SK-N-SH treated with all-trans-retinoic acid at 6 μM for 48 hours (cell line): ENCODE data around the gene TAP1.

ENCODE experiments used
- ATAC-seq: fragments of 200-7000 bp; cut with Tn5 transposase; 3 replicates; pipeline ENCODE4 v1.9.1; 2020; ENCODE audit warnings: mild to moderate bottlenecking, moderate library complexity
- ARNTL ChIP-seq: fragments of 450-650 bp; formaldehyde crosslinking; IDR thresholded peaks from 2 replicates; pipeline ENCODE4 v1.5.0; 2020; ENCODE audit warnings: low read depth, mild to moderate bottlenecking, moderate library complexity, borderline replicate concordance
- BACH2 ChIP-seq: fragments of 250-450 bp; sonication (Bioruptor Pico); IDR thresholded peaks from 2 replicates; pipeline ENCODE4 v1.9.0; 2021; ENCODE audit warnings: mild to moderate bottlenecking, borderline replicate concordance
- CREB5 ChIP-seq: fragments of 250-450 bp; sonication (Bioruptor Pico); IDR thresholded peaks from 2 replicates; pipeline ENCODE4 v1.5.1; 2020; ENCODE audit warnings: low read depth, mild to moderate bottlenecking, moderate library complexity
- CSDC2 ChIP-seq: fragments of 250-450 bp; sonication (Bioruptor Pico); IDR thresholded peaks from 2 replicates; pipeline ENCODE4 v1.5.0; 2020; ENCODE audit warnings: mild to moderate bottlenecking, moderate library complexity
- CSRNP3 ChIP-seq: fragments of 250-450 bp; sonication (Bioruptor Pico); IDR thresholded peaks from 2 replicates; pipeline ENCODE4 v1.5.1; 2021; ENCODE audit warnings: mild to moderate bottlenecking, moderate library complexity
- GLIS3 ChIP-seq: fragments of 250-450 bp; sonication (Bioruptor Pico); IDR thresholded peaks from 2 replicates; pipeline ENCODE4 v1.5.0; 2020; ENCODE audit warnings: mild to moderate bottlenecking, moderate library complexity
- ISL1 ChIP-seq: fragments of 250-450 bp; sonication (Bioruptor Pico); IDR thresholded peaks from 2 replicates; pipeline ENCODE4 v2.1.2; 2022; ENCODE audit warnings: mild to moderate bottlenecking, moderate library complexity
- OSR1 ChIP-seq: fragments of 250-450 bp; sonication (Bioruptor Pico); IDR thresholded peaks from 2 replicates; pipeline ENCODE4 v1.8.0; 2022; ENCODE audit warnings: moderate library complexity, mild to moderate bottlenecking, inconsistent platforms
- PPARA ChIP-seq: fragments of 250-450 bp; sonication (Bioruptor Pico); IDR thresholded peaks from 2 replicates; pipeline ENCODE4 v1.5.0; 2020; ENCODE audit warnings: mild to moderate bottlenecking, borderline replicate concordance
- RARB ChIP-seq: fragments of 250-450 bp; sonication (Bioruptor Pico); IDR thresholded peaks from 2 replicates; pipeline ENCODE4 v1.8.0; 2021; ENCODE audit warnings: mild to moderate bottlenecking, moderate library complexity
- SNAI2 ChIP-seq: fragments of 250-450 bp; sonication (Bioruptor Pico); IDR thresholded peaks from 2 replicates; pipeline ENCODE4 v1.5.0; 2020; ENCODE audit warnings: mild to moderate bottlenecking, moderate library complexity
- TCF4 ChIP-seq: fragments of 250-450 bp; sonication (Bioruptor Pico); IDR thresholded peaks from 2 replicates; pipeline ENCODE4 v1.8.0; 2021; ENCODE audit warnings: mild to moderate bottlenecking, moderate library complexity, borderline replicate concordance
- TOX ChIP-seq: fragments of 250-450 bp; sonication (Bioruptor Pico); IDR thresholded peaks from 2 replicates; pipeline ENCODE4 v1.8.0; 2021; ENCODE audit warnings: mild to moderate bottlenecking, moderate library complexity, borderline replicate concordance
- ZC3H10 ChIP-seq: fragments of 250-450 bp; sonication (Bioruptor Pico); IDR thresholded peaks from 2 replicates; pipeline ENCODE4 v1.5.1; 2021; ENCODE audit warnings: mild to moderate bottlenecking, moderate library complexity
- ZFP3 ChIP-seq: fragments of 250-450 bp; sonication (Bioruptor Pico); IDR thresholded peaks from 2 replicates; pipeline ENCODE4 v1.5.0; 2020; ENCODE audit warnings: mild to moderate bottlenecking, moderate library complexity
- ZFP30 ChIP-seq: fragments of 450-650 bp; formaldehyde crosslinking; IDR thresholded peaks from 2 replicates; pipeline ENCODE4 v1.5.0; 2022; ENCODE audit warnings: mild to moderate bottlenecking, moderate library complexity
- ZNF565 ChIP-seq: fragments of 450-650 bp; formaldehyde crosslinking; conservative IDR thresholded peaks from 2 replicates; pipeline ENCODE4 v1.5.0; 2020; ENCODE audit warnings: low read depth, mild to moderate bottlenecking, moderate library complexity
- ZNF8 ChIP-seq: fragments of 450-650 bp; formaldehyde crosslinking; IDR thresholded peaks from 2 replicates; pipeline ENCODE4 v1.5.0; 2020; ENCODE audit warnings: mild to moderate bottlenecking, moderate library complexity
- TF ChIP-seq, protein P1 (sequence below): fragments of 250-450 bp; sonication (Bioruptor Pico); IDR thresholded peaks from 2 replicates; pipeline ENCODE4 v1.5.0; 2020; ENCODE audit warnings: mild to moderate bottlenecking, moderate library complexity
- TF ChIP-seq, protein P2 (sequence below): fragments of 250-450 bp; sonication (Bioruptor Pico); IDR thresholded peaks from 2 replicates; pipeline ENCODE4 v1.8.0; 2021; ENCODE audit warnings: low read depth, mild to moderate bottlenecking, moderate library complexity, borderline replicate concordance

TAP1 gene

DNA sequence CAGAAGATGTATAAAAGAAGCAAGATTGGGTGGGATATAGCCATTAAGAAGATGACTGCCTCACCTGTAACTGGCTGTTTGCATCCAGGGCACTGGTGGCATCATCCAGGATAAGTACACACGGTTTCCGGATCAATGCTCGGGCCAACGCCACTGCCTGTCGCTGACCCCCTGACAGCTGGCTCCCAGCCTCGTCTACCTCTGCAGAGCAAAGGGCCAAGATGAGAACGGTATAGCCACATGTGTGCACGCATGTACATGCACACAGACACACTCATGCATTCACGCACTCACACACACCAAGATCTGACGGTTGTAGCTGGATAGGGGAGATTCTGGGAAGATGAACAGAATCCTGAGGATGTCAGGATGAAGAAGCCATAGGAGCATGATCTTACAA lies 6.5 kb downstream of the TAP1 start:
- TF ChIP-seq CSDC2 (CRISPR knock-in tag) (no peak), TCF4 (no peak), ZFP3 (CRISPR knock-in tag) (no peak), ZC3H10 (CRISPR knock-in tag) (no peak), OSR1 (CRISPR knock-in tag) (no peak), ARNTL (CRISPR knock-in tag) (no peak), RARB (no peak), ZNF565 (CRISPR knock-in tag) (no peak), PPARA (CRISPR knock-in tag) (no peak), ZFP30 (CRISPR knock-in tag) (no peak), ISL1 (CRISPR knock-in tag) (no peak), SNAI2 (CRISPR knock-in tag) (no peak), CREB5 (CRISPR knock-in tag) (no peak), BACH2 (no peak)
- TF ChIP-seq, protein P1, sequence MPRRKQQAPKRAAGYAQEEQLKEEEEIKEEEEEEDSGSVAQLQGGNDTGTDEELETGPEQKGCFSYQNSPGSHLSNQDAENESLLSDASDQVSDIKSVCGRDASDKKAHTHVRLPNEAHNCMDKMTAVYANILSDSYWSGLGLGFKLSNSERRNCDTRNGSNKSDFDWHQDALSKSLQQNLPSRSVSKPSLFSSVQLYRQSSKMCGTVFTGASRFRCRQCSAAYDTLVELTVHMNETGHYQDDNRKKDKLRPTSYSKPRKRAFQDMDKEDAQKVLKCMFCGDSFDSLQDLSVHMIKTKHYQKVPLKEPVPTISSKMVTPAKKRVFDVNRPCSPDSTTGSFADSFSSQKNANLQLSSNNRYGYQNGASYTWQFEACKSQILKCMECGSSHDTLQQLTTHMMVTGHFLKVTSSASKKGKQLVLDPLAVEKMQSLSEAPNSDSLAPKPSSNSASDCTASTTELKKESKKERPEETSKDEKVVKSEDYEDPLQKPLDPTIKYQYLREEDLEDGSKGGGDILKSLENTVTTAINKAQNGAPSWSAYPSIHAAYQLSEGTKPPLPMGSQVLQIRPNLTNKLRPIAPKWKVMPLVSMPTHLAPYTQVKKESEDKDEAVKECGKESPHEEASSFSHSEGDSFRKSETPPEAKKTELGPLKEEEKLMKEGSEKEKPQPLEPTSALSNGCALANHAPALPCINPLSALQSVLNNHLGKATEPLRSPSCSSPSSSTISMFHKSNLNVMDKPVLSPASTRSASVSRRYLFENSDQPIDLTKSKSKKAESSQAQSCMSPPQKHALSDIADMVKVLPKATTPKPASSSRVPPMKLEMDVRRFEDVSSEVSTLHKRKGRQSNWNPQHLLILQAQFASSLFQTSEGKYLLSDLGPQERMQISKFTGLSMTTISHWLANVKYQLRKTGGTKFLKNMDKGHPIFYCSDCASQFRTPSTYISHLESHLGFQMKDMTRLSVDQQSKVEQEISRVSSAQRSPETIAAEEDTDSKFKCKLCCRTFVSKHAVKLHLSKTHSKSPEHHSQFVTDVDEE (CRISPR knock-in tag), result no peak
- TF ChIP-seq, protein P2, sequence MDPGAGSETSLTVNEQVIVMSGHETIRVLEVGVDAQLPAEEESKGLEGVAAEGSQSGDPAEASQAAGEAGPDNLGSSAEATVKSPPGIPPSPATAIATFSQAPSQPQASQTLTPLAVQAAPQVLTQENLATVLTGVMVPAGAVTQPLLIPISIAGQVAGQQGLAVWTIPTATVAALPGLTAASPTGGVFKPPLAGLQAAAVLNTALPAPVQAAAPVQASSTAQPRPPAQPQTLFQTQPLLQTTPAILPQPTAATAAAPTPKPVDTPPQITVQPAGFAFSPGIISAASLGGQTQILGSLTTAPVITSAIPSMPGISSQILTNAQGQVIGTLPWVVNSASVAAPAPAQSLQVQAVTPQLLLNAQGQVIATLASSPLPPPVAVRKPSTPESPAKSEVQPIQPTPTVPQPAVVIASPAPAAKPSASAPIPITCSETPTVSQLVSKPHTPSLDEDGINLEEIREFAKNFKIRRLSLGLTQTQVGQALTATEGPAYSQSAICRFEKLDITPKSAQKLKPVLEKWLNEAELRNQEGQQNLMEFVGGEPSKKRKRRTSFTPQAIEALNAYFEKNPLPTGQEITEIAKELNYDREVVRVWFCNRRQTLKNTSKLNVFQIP (CRISPR knock-in tag), result no peak
- ATAC-seq, result no peak

- TF ChIP-seq CREB5 (CRISPR knock-in tag), result no peak
- no peak for TF ChIP-seq ARNTL (CRISPR knock-in tag)
- TF ChIP-seq TOX, result no peak
- TF ChIP-seq ZC3H10 (CRISPR knock-in tag), result no peak
- no peak for TF ChIP-seq CSRNP3
- TF ChIP-seq TCF4, result no peak
- TF ChIP-seq OSR1 (CRISPR knock-in tag), result no peak
- TF ChIP-seq, protein P2 (CRISPR knock-in tag), result no peak
- TF ChIP-seq ISL1 (CRISPR knock-in tag), result no peak
- TF ChIP-seq ZNF8 (CRISPR knock-in tag), result no peak
- no peak for TF ChIP-seq RARB
- no peak for TF ChIP-seq ZNF565 (CRISPR knock-in tag)
- TF ChIP-seq, protein P1 (CRISPR knock-in tag), result no peak
- TF ChIP-seq GLIS3, result no peak
- no peak for ATAC-seq
Observed at GRCh38 chr6:32845384-32845884, 8.1 kb downstream of the TAP1 start.
